ENCODE measurements around the gene PPFIA2.

- no peak for TF ChIP-seq CTCF (IDR thresholded peaks at IDR 0.05; ENCODE audit: insufficient read depth, low read depth, low read length)
- no peak for TF ChIP-seq EZH2 (IDR thresholded peaks at IDR 0.05; ENCODE audit: insufficient read depth, low read length)
These were observed 536.1 kb downstream of the PPFIA2 start for GRCh38 chr12:81222846-81223592.

Data from astrocyte (in vitro differentiated cells and primary cell).